HuH-7.5 (cell line): Measurements from ENCODE around the gene RABGAP1L.
"Not testable (repeated sequence)": the region's sequence is repeated elsewhere in the genome, so short reads cannot be mapped to it uniquely, and the experiment has no call there.

Experiments used
- DNase-seq: peaks from one replicate; pipeline ENCODE4 v3.0.0; 2011; ENCODE audit warnings: low spot score

The RABGAP1L gene

GRCh38 chr1:174153085-174153824, 6.1 kb upstream of the RABGAP1L start:
- no peak for DNase-seq

GRCh38 chr1:174153825-174154107, 5.6 kb upstream of the RABGAP1L start:
- no peak for DNase-seq

GRCh38 chr1:174156437-174156836, 2.9 kb upstream of the RABGAP1L start:
- DNase-seq = no peak

GRCh38 chr1:174157157-174157806, 2.0 kb upstream of the RABGAP1L start:
- DNase-seq = no peak

- DNase-seq = peak; percentile 18
These were observed 511 bp upstream of the RABGAP1L start for GRCh38 chr1:174158767-174159251.

GRCh38 chr1:174160109-174160473, 771 bp downstream of the RABGAP1L start:
- DNase-seq = peak; percentile 38

GRCh38 chr1:174160603-174161002, 1.3 kb downstream of the RABGAP1L start:
- DNase-seq = no peak

- DNase-seq = no peak
These were observed 2.5 kb downstream of the RABGAP1L start for GRCh38 chr1:174161813-174162212.

- no peak for DNase-seq
These were observed 5.5 kb downstream of the RABGAP1L start for GRCh38 chr1:174164826-174165225.

GRCh38 chr1:174165471-174166137, 6.3 kb downstream of the RABGAP1L start:
- no peak for DNase-seq

GRCh38 chr1:174166530-174167264, 7.4 kb downstream of the RABGAP1L start:
- DNase-seq = no peak

- DNase-seq = no peak
These were observed 8.0 kb downstream of the RABGAP1L start for GRCh38 chr1:174167265-174167803.

GRCh38 chr1:174169342-174169741, 10.0 kb downstream of the RABGAP1L start:
- DNase-seq = no peak

GRCh38 chr1:174171073-174171472, 11.8 kb downstream of the RABGAP1L start:
- DNase-seq = no peak

- DNase-seq = no peak
These were observed 15.4 kb downstream of the RABGAP1L start for GRCh38 chr1:174174461-174175329.

GRCh38 chr1:174178459-174178858, 19.1 kb downstream of the RABGAP1L start:
- DNase-seq = not testable (repeated sequence)

GRCh38 chr1:174189428-174190062, 30.2 kb downstream of the RABGAP1L start:
- DNase-seq = no peak

- DNase-seq = no peak
These were observed 31.4 kb downstream of the RABGAP1L start for GRCh38 chr1:174190691-174191199.

GRCh38 chr1:174191349-174191862, 32.1 kb downstream of the RABGAP1L start:
- DNase-seq = no peak

- DNase-seq = no peak
These were observed 35.1 kb downstream of the RABGAP1L start for GRCh38 chr1:174194461-174194860.
